ENCODE measurements around the gene BRD4. TPM values are rescaled to one million over a fixed set of nuclear protein-coding genes. Genes with fewer than 3 reads are reported as not detected.
A peak's percentile ranks its signal among the peaks of the same experiment; 100 is the strongest.

BRD4 gene
- polyA plus RNA-seq, 1 donor (not counting 4 experiments of a cell fraction or from before 2014, with no cell fraction given), result 5.5 TPM

DNA sequence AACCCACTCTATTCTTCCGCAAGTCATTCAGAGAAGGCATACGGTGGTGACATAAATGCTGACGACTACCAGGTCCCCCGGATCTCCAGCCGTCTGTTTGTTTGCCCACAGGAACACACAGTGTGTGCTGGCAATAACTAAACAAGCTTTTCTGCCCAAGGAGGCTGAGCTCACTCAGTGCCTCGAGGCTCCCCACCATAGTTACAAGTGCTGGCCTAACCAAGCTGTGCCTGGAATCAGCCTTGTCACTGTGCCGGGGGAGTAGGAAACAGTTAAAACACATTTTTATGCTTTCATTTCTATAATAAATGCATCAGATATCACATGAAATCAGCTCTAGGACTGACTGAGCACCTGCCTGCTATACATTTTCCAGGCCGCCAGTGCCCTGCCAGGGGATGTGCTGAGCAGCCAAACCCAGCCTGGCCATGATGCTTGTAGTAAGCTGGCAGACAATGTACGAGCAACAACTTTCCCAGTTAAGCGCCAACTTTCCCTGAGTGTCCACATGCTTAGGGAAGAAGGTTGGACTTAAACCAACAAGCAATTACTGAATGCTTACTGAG lies 28.1 kb downstream of the BRD4 start:
- no peak for FAIRE-seq
- no peak overlapping the region for H3K4me3 ChIP-seq (ENCODE audit: control insufficient read depth in 2 of 3, extremely low read depth in 1 of 3, insufficient read depth in 2 of 3, low read depth in 1 of 3, low read length in 3 of 3)
- peaks cover 36% of the 10 kb centered on the region for H3K4me1 ChIP-seq (ENCODE audit: control insufficient read depth, extremely low read depth, insufficient read depth, low read length)

DNA sequence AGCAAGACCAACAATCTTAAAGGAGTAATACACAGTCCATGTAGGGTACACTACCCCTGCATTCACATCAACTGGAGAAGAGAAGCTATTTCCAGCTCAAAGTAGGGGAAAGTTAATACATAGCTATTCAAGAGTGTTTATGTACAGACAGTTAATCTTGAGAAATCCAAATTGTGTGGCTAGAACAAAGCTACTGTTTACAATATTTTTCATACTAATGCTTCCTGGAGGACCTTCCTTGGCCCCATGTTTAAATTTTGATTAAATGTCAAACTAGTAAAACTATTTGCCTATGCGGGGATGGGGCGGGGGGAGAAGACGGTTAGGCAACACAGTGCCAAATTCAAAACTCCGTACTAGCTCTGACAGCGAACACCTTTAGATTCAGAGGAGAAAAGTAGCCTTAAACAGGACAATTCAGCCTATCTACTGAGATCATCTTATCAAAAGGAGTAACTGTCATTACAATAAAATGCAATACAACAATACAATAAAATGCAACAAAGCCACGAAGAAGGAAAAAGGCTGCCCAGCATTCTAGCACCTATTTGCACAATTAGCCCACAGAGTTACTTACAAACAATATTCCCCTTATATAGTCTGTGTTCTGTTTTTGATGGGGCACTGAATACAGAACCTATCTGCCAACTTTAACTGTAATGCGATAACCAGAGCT lies 29.1 kb downstream of the BRD4 start:
- Histone ChIP-seq H3K27me3 (ENCODE audit: control insufficient read depth, extremely low read depth, insufficient read depth, low read length) (no peaks in the 10 kb centered on the region), H3K9me1 (ENCODE audit: control insufficient read depth, extremely low read depth, insufficient read depth, low read length) (peaks cover 8% of the 10 kb centered on the region), H3K9ac (ENCODE audit: control insufficient read depth, extremely low read depth, insufficient read depth, low read length) (no peak overlapping the region), H3K4me2 (ENCODE audit: control insufficient read depth, extremely low read depth, insufficient read depth, low read depth, low read length) (peak overlapping the region; percentile 36), H3K79me2 (ENCODE audit: control insufficient read depth, insufficient read depth, low read length) (peaks cover 93% of the 10 kb centered on the region), H3K36me3 (ENCODE audit: control insufficient read depth in 2 of 2, extremely low read depth in 1 of 2, insufficient read depth in 2 of 2, low read length in 2 of 2) (peaks cover 0 to 1% of the 10 kb centered on the region in 2 experiments), H2AFZ (ENCODE audit: control insufficient read depth, low read length) (no peak overlapping the region), H3K27ac (ENCODE audit: control insufficient read depth, insufficient read depth, low read length) (peak overlapping the region; percentile 25), H3K9me3 (ENCODE audit: control insufficient read depth, low read depth, low read length) (no peaks in the 10 kb centered on the region), H3K4me1 (ENCODE audit: control insufficient read depth, extremely low read depth, insufficient read depth, low read length) (peaks cover 44% of the 10 kb centered on the region), H3K4me3 (ENCODE audit: control insufficient read depth in 2 of 3, extremely low read depth in 1 of 3, insufficient read depth in 2 of 3, low read depth in 1 of 3, low read length in 3 of 3) (no peak overlapping the region), H4K20me1 (ENCODE audit: control insufficient read depth, extremely low read depth, insufficient read depth, low read length) (peaks cover 56% of the 10 kb centered on the region)
- TF ChIP-seq EZH2 (IDR thresholded peaks at IDR 0.05; ENCODE audit: low read length), result no peak
- TF ChIP-seq CTCF (optimal IDR thresholded peaks at IDR 0.05 in 1 of 3, IDR thresholded peaks at IDR 0.05 in 1 of 3, conservative IDR thresholded peaks at IDR 0.05 in 1 of 3; ENCODE audit: extremely low read depth in 1 of 3, insufficient read depth in 2 of 3, low read length in 3 of 3), result no peak
- no peak for DNase-seq (ENCODE audit: low read depth, low spot score)
- dilution Hi-C loops (cut with MboI; ENCODE audit: extremely low pct_ligation_motif_present, low sequenced_read_pairs), result no loop called here
- no peak for FAIRE-seq

More for the DNA sequence above, 28.1 kb downstream of the BRD4 start:
- dilution Hi-C loops (cut with MboI; ENCODE audit: extremely low pct_ligation_motif_present, low sequenced_read_pairs), result no loop called here
- Histone ChIP-seq H4K20me1 (ENCODE audit: control insufficient read depth, extremely low read depth, insufficient read depth, low read length) (peaks cover 49% of the 10 kb centered on the region), H3K36me3 (ENCODE audit: control insufficient read depth in 2 of 2, extremely low read depth in 1 of 2, insufficient read depth in 2 of 2, low read length in 2 of 2) (peaks cover 0 to 1% of the 10 kb centered on the region in 2 experiments), H3K27ac (ENCODE audit: control insufficient read depth, insufficient read depth, low read length) (peak overlapping the region; percentile 25), H2AFZ (ENCODE audit: control insufficient read depth, low read length) (no peak overlapping the region), H3K4me2 (ENCODE audit: control insufficient read depth, extremely low read depth, insufficient read depth, low read depth, low read length) (peak overlapping the region; percentile 36), H3K9me3 (ENCODE audit: control insufficient read depth, low read depth, low read length) (no peaks in the 10 kb centered on the region), H3K9ac (ENCODE audit: control insufficient read depth, extremely low read depth, insufficient read depth, low read length) (no peak overlapping the region), H3K9me1 (ENCODE audit: control insufficient read depth, extremely low read depth, insufficient read depth, low read length) (peaks cover 8% of the 10 kb centered on the region), H3K27me3 (ENCODE audit: control insufficient read depth, extremely low read depth, insufficient read depth, low read length) (no peaks in the 10 kb centered on the region), H3K79me2 (ENCODE audit: control insufficient read depth, insufficient read depth, low read length) (peaks cover 95% of the 10 kb centered on the region)
- DNase-seq (ENCODE audit: low read depth, low spot score), result no peak
- TF ChIP-seq CTCF (optimal IDR thresholded peaks at IDR 0.05 in 1 of 3, IDR thresholded peaks at IDR 0.05 in 1 of 3, conservative IDR thresholded peaks at IDR 0.05 in 1 of 3; ENCODE audit: extremely low read depth in 1 of 3, insufficient read depth in 2 of 3, low read length in 3 of 3) (no peak), EZH2 (IDR thresholded peaks at IDR 0.05; ENCODE audit: low read length) (no peak)
